H1 (cell line): ENCODE data around the gene SLK. TPM values are rescaled to one million over a fixed set of nuclear protein-coding genes. Genes with fewer than 3 reads are reported as not detected.

ENCODE experiments used
- E2F6 ChIP-seq: IDR thresholded peaks from 2 replicates; pipeline ENCODE4 v1.6.1; 2012; ENCODE audit warnings: inconsistent platforms
- EZH2 ChIP-seq: fragments of 200-600 bp; sonication (generic); IDR thresholded peaks from 2 replicates; pipeline ENCODE4 v1.7.1; 2012; ENCODE audit warnings: low read depth, mild to moderate bottlenecking, moderate library complexity, low read length, inconsistent platforms; ENCODE audit not compliant: severe bottlenecking
- GABPA ChIP-seq: IDR thresholded peaks from 2 replicates; pipeline ENCODE4 v1.6.1; 2011; ENCODE audit warnings: mild to moderate bottlenecking, low read length, moderate library complexity, borderline replicate concordance; ENCODE audit not compliant: insufficient read depth
- MAX ChIP-seq: IDR thresholded peaks from 2 replicates; pipeline ENCODE4 v1.6.1; 2012; ENCODE audit warnings: inconsistent platforms
- POLR2AphosphoS5 ChIP-seq: IDR thresholded peaks from 2 replicates; pipeline ENCODE4 v1.6.1; 2011; ENCODE audit warnings: low read depth, low read length
- RFX5 ChIP-seq: IDR thresholded peaks from 2 replicates; pipeline ENCODE4 v1.6.1; 2011; ENCODE audit warnings: low read depth, low read length, improper control_type of control experiment, borderline replicate concordance
- TAF1 ChIP-seq: IDR thresholded peaks from 2 replicates; pipeline ENCODE4 v1.6.1; 2011; ENCODE audit warnings: mild to moderate bottlenecking, low read depth, low read length
- TEAD4 ChIP-seq: IDR thresholded peaks from 2 replicates; pipeline ENCODE4 v1.6.1; 2012; ENCODE audit warnings: low read depth, low read length, inconsistent platforms, mixed read lengths
- polyA plus RNA-seq, 7 experiments: library from polyadenylated mRNA; depleted of rRNA in 3 of 7; stranded (reverse) in 5 of 7; unstranded in 2 of 7; fragments of >200 nt in 5 of 7; fragments of 200-250 nt in 2 of 7; gene quantifications; 1 replicate in 5 of 7; 2 replicates in 1 of 7; 4 replicates in 1 of 7; pipeline versions ENCODE4 v1.2.1 to v1.2.3, GENCODE V29; 2011 to 2013; ENCODE audit warnings: missing spikeins in 2 of 7, mixed read lengths in 2 of 7
- total RNA-seq: library from RNA; stranded (reverse); fragmentation: NEBNext Ultra II Directional; extraction: Animal tissue kit (Norgen Biotek cat#: 25700); gene quantifications from 2 replicates; pipeline ENCODE4 v1.2.1, GENCODE V29; 2021

The SLK gene
- total and polyA plus RNA-seq, 2 of the 8 experiments (the other 6 are each of a cell fraction or from before 2014, with no cell fraction given), result 2.7 to 18.3 TPM

DNA sequence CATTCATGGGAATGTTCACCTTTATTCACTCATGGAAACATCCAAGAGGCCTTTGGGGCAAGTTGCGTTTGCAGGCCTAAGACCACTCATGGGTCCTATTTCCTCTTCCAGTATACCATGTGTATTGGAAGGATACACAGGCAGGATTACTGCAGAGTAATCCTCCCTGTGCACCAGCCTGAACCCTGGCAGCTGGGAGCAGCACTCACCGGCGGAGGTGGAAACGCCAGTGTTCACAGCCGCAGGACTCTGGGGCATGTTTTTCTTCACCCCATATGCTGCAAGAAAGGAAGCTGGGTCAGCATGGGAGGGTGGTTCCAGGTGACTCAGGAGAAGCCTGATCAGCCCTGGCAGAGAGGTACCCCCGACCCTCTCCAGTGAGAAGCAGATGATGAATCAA, 94.3 kb downstream of the SLK start (continued):
- TF ChIP-seq TEAD4, result no peak
- no peak for TF ChIP-seq GABPA
- no peak for TF ChIP-seq RFX5
- TF ChIP-seq EZH2, result no peak
- no peak for TF ChIP-seq E2F6
- no peak for TF ChIP-seq TAF1
- TF ChIP-seq POLR2AphosphoS5, result no peak
- no peak for TF ChIP-seq MAX
